Measurements from ENCODE around the gene PREX1.
"Not testable (repeated sequence)": the region's sequence is repeated elsewhere in the genome, so short reads cannot be mapped to it uniquely, and the experiment has no call there.

Gene PREX1

GRCh38 chr20:48777821-48778220, 50.0 kb downstream of the PREX1 start:
- DNase-seq (ENCODE audit: low read depth in 1 of 2, low spot score in 1 of 2), result no peak

DNA sequence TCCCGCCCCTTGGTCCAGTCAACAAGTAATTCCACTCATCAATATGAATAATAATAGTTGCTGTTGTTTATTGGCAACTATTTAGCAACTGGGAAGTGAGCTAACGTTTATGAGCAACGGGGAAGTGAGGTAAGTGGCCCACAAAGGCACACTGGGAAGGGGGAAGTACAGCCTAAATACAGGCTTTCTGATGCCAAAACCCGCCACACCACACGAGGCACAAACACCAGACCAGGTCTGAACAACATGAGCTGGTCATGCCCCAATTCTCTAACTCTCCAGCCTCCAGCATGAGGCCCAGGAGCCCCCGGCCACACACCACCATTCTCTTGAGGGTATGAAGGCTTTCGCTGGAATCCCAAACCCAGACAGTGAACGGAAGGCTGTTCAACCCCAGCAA, 50.8 kb downstream of the PREX1 start:
- no peak for DNase-seq (ENCODE audit: low read depth in 1 of 2, low spot score in 1 of 2)

DNA sequence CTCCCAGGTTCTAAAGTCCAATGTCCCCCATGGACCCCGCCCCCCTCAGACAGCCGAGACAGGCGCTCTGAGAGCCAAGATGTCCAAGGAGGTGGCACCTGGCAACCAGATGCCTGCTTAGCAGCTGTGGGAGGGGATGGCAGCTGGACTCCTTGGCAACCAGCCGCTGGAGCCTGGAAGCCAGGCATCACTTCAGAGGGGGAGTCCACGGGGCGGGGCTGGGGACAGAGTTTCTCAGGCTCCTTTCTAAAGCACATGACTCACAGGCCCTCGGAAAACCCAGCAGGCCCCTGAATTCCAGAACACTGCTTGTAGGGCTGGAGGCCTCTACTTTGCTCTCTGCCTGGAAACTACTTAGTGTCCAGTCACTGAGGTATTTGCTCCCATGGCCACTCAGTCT, 51.5 kb downstream of the PREX1 start:
- no peak for DNase-seq (ENCODE audit: low read depth in 1 of 2, low spot score in 1 of 2)

GRCh38 chr20:48775545-48775944, 52.3 kb downstream of the PREX1 start:
- not testable (repeated sequence) for DNase-seq (ENCODE audit: low read depth in 1 of 2, low spot score in 1 of 2)

- DNase-seq (ENCODE audit: low read depth in 1 of 2, low spot score in 1 of 2), result no peak
Observed at GRCh38 chr20:48774696-48775095, 53.1 kb downstream of the PREX1 start.

DNA sequence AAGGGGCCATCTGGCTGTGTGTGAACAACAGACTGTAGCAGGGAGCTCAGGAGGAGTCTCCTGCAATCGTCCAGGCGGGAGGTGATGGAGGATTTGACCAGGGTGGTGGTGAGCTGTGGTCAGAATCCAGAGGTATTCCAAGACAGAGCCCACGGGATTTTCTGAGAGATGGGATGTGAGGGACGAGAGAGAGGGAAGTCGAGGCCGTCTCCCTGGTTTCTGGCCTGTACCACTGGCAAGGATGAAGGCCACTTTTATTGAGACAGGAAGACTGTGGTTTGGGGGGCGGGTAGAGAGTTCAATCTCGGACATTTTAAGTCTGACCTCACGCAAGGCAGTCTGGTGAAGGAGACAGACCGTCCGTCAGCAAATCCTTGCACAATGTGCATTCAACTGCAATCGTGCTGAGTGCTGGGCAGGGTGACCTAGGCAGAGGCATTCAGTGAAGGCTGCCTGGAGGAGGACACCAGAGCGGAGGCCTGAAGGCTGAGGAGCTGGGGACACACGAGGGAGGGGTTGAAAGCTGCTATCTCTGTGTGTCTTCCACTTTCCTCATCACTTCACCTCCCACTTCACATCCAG, 53.9 kb downstream of the PREX1 start:
- no peak for DNase-seq (ENCODE audit: low read depth in 1 of 2, low spot score in 1 of 2)

- DNase-seq (ENCODE audit: low read depth in 1 of 2, low spot score in 1 of 2), result no peak
Observed at GRCh38 chr20:48772183-48772976, 55.4 kb downstream of the PREX1 start.

GRCh38 chr20:48771542-48771941, 56.3 kb downstream of the PREX1 start:
- DNase-seq (ENCODE audit: low read depth in 1 of 2, low spot score in 1 of 2), result no peak

DNA sequence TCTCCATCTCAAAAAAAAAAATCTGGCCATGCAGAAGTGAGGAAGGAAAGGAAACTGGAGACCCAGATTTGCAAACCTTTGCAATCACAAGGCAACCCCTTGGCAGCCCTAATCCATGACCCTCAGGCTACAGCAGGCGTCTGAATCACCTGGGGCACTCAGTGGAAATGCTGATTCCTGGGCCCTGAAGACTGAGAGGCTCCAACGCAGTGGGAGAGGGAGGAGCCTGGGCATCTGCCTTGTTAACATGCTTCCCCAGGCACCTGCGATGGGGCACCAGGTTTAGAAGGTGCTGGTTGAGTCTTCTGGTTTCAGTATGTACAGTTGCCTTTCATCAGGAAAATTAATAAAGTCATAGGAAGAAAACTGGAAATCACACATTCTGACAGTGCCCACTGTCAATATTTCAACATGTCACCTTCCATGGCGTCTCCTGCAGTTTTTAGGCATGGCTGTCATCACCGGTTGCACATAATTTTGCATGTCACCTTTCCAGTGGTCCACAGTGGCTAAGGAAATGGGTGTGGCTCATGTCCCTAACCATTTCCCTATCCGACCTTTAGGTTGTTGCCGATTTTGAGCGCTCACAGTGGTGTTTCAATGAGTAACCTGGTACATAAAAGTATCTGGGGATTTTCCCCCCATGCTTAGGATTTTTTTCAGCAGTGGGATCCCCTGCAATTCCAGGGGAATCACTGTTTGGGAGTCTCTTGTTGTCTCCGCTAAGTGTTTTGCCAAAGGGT, 56.9 kb downstream of the PREX1 start:
- DNase-seq (ENCODE audit: low read depth in 1 of 2, low spot score in 1 of 2), result no peak

DNA sequence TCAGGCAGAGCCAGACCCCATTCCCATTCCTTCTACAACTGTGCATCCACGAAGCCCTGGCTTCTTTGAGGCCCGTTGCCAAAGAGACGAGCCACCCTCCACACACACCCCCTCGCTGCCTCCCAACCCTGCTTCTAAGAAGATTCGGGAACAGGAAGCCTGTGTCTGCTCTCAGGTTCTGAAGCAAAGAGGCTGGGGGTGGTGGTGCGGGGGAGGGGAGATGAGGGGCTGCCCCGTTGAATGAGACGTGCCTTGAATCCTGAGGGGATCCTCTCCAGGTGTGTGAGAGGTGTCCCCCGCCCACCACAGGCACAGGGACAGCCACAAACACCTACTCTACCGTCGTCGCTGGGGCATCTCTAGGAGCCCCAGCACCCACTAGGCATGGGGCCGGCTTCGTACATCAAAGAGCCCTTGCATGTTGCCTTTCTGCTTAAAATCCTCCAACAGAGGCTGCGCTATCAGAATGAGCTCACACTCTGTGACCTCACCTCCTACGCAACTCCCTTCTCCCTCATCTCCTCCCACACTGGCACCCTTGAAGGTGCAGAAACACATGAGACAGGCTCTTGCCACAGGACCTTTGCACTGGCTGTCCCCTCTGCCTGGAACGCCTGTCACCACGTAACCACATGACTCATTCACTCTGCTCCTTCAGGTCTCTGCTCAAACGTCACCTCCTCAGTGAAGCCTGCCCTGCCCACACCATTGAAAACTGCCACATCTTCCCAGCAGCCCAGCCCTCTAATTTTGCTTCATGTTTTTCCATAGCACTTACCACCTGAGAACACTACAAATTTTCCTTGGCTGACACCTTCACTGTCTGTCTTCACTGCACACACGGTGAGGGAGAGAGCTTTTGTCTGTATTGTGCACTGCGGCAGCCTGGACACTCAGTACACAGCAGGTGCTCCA, 58.5 kb downstream of the PREX1 start:
- DNase-seq (ENCODE audit: low read depth in 1 of 2, low spot score in 1 of 2), result peak; percentile 48 to 67

DNA sequence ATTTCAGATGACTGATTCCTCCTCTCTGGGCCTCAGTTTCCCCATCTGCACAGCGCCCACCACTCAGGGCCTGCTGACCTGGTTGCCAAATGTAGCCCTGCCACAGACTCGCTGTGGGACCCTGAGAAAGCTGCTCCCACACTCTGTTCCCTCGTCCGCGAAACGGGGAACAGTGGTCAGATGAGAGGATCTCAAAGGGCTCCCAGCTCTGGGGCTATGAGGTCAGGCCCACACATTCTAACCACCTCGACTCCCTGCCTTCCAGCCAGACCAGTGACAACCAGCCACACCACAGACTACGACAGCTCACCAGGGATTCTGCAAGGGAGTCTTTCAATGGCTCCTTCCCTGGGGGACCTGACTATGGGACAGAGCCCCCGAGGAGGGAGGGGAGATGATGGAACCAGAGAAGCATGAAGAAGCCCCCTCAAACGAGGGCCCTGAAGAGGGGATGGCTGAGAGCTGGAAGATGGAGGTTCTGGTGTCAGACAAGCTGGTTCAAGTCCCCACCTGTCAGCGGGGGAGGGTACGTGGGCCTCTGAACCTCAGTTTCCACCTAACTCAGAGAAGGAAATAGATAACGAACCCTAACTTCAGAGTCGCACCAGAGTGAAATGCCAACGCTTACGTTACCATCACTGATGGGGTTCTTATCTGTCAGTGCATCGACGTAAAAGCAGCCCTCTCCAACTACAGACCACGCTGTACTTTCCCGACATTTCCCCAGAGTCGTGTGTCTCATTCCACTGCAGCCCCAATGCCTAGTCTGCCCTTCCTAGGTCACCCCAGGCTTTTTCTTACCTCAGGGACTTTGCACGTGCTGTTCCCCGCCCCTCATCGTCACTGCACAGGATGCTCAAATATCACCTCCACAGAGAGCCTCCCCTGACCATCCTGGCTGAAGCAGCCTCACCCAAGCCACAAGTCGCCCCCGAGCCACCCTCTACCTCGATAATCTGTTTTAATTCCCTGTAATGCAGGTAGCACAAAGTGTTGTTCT, 60.5 kb downstream of the PREX1 start:
- no peak for DNase-seq (ENCODE audit: low read depth in 1 of 2, low spot score in 1 of 2)

DNA sequence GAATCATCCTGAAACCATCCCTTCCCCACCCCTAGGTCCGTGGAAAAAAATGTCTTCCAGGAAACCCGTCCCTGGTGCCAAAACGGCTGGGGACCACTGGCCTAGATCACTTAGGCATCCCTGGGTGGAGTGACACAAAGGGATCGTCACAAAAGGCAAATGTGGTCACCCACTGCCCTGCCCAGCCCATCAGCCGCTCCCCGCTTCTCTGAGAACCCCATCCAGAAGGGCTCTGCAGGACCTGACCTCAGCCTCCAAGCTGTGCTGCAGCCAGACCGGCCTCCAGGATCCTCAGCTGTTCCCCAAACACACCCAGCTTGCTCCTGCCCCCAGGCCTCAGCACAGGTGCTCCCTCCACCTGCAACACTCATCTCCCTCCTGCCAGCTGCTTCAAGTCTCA, 61.6 kb downstream of the PREX1 start:
- no peak for DNase-seq (ENCODE audit: low read depth in 1 of 2, low spot score in 1 of 2)

GRCh38 chr20:48765359-48765758, 62.4 kb downstream of the PREX1 start:
- DNase-seq (ENCODE audit: low read depth in 1 of 2, low spot score in 1 of 2), result no peak

DNA sequence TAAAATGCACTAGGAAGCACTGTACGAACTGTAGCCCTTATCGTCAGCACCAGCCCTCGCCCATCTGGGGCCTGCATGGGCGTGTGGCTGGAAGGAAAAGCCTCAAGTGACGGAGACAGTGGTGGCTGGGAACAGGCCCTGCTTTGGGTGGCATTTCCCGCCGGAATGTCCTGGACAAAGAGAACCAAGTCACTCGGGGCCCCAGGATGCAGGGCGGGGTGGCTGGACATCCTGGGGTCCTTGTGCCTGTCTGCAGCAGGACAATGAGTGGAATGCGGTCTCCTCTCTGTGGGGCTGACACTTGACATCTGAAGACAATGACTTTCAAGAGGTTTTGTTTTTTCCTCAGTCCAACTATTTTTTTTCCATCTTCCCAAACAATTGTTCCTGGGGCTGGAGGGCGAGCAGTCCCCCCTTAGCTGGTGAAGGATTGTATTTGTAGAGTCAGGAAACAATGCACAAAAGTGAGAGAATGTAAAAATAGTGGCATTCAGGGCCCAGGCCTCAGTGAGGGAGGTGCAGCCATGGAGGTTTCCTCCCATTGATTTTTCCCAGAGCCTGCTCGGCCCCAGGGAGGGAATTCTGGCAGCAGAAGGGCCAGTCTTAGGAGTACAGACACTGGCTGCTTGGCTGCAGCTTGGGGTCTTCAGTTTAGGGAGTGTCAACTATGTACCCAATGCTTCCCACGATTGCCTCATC, 64.4 kb downstream of the PREX1 start:
- no peak for DNase-seq (ENCODE audit: low read depth in 1 of 2, low spot score in 1 of 2)

DNA sequence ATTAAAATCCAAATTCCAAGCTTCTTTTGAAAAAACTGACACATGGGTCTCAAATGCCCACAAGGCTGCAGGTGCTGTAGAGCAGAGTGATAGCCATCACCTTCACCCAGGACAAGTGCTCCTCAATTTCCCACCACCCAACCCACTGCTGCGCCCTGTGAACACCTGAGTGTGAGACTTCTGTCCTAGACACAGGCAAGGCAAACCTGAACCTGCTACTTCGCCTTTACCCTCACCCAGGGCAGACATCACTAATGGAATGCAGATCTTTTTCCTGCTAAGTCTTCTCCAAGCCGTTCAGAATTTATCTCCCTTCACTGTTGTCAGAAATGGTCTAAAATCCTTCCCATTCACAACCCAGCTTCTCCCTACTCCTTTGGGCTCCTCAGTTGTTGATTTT, 65.9 kb downstream of the PREX1 start:
- DNase-seq (ENCODE audit: low read depth in 1 of 2, low spot score in 1 of 2), result no peak

GRCh38 chr20:48761023-48761785, 66.6 kb downstream of the PREX1 start:
- no peak for DNase-seq (ENCODE audit: low read depth in 1 of 2, low spot score in 1 of 2)

- peak; percentile 16 to 38 for DNase-seq (ENCODE audit: low read depth in 1 of 2, low spot score in 1 of 2)
Observed at GRCh38 chr20:48760403-48760983, 67.3 kb downstream of the PREX1 start.

DNA sequence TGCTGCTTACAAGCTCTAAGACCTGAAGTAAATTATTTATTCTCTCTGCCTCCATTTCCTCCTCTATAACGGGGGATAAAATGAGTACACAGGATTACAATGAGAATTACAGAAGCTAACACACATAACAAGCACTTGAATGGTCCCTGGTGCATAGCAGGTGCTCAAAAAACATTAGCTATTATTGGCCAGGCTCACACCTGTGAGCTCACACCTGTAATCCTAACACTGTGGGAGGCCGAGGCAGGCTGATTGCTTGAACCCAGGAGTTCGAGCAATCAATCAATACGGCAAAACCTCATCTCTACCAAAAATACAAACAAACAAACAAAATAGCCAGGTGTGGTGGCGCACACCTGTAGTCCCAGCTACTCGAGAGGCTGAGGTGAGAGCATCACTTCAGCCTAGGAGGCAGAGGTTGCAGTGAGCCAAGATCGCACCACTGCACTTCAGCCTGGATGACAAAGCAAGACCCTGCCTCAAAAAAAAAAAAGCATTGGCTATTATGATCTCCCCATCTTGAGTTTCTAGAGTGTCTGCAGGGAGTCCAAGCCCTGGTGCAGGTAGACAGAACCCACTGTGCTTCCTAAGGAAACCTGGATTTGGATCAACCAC, 68.1 kb downstream of the PREX1 start:
- no peak for DNase-seq (ENCODE audit: low read depth in 1 of 2, low spot score in 1 of 2)

All from stimulated activated CD4-positive, alpha-beta T cell treated with anti-CD3 and anti-CD28 coated beads, Interleukin-15, amount 100 ng/mL, for 1 hour (primary cell).